Iris pigment epithelial cell (primary cell): ENCODE measurements around the gene RASSF4.

Source experiments
- DNase-seq: peaks from one replicate; pipeline ENCODE4 v3.0.0-alpha.2; 2011; ENCODE audit warnings: low read depth

The RASSF4 gene

DNA sequence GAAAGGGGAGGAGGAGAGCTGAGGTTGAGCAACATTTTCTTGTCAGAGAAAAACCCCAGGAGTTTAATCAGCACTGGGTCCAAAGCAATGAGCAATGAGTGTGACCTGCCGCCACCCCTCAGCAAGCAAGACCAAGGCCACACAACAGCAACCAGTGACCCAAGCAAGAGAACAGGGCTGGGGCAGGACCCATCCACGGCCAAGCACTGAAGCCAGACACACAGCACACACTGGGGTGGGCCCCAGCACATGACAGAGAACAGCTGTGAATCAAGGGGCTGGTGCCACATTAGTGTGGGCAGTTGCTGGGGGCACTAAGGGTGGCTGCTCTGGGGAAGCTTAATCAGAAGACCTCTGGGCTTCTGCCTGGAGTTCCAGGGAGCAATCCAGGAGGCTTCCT lies 32.2 kb upstream of the RASSF4 start:
- DNase-seq = peak; percentile 79

DNA sequence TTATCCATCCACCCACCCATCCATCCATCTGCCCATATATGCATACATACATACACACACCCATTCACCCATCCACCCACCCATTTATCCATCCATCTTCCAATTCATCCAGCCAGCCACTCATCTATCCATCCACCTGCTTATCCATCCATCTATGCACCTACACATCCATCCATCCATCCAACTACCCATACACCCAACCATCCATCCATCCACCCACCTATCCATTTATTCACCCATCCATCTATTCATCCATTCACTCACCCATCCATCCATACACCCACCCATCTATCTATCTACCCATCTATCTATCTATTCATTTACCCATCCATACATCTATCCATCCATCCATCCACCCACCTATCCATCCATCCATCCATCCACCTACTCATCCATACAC lies 31.1 kb upstream of the RASSF4 start:
- no peak for DNase-seq

DNA sequence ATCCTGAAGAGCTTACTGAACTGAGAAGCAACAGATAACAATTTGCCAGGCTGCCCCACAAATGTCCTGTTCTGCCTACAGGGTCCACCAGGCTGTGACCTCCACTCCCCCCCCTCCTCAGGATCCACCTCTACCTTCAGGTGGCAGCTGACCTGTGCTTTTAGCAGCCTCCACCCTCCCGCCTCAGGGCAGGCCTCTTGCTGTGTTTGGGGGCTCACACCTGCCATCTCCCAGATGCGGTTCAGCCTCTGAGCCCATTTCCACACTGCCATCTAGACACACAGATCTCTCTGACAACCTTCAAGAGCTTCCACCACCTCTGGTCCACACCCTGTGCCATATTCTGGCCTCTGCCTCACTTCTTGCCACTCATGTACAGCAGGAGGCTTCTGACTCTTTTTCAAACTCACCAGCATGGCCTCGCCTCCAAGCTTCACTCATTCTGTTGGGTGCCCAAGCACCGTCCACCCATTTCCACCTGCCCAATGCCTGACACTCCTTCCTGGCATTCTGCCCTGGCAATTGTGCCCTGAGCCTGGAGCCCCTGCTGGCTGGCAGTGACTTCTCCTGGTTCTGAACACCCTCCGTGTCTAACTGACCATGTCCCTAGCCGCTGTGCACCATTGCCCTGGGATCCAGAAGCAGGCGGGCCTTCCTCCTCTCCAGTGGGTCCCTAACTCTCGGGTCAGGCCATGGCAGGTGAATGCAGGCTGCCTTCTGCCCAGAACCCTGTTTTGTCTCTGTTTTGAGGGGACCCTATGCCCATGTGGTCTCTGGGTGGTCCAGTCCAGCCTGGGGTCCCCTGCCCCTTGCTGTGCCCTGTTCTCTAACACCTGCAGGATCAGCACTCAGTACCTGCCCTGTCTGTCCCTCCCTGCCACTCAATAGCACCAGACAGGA lies 30.0 kb upstream of the RASSF4 start:
- DNase-seq = no peak

DNA sequence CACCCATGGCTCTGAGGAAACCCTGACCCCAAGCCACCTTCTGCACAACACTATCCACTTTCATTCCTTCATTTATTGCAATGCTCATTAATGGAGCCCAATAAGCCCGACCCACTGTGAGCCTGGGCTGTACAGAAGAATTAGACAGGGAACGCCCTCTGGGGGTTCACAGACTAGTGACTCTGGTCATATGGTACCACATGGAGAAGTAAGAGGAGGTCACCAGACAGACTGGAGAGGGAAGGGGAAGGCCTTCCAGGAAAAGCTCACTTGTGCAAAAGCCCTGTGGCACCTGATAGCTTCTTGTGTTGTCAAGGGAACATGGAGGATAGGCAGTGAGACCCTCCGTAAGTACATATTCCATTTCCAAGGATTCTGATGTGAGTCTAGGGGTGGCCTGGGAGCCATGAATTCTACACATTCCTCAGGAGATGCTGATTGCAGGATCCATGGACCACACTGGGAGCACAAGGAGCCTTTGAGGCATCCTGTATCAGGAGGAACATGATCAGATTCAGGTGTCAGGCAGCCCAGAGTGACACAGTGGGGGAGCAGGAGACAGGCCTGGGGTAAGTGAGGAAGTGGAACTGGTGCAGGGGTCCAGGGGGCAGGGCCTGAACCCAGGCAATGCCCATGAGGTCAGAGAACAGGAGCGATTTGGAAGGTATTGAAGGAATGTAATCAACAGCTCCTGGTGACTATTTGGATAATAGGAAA lies 28.5 kb upstream of the RASSF4 start:
- DNase-seq = no peak

DNA sequence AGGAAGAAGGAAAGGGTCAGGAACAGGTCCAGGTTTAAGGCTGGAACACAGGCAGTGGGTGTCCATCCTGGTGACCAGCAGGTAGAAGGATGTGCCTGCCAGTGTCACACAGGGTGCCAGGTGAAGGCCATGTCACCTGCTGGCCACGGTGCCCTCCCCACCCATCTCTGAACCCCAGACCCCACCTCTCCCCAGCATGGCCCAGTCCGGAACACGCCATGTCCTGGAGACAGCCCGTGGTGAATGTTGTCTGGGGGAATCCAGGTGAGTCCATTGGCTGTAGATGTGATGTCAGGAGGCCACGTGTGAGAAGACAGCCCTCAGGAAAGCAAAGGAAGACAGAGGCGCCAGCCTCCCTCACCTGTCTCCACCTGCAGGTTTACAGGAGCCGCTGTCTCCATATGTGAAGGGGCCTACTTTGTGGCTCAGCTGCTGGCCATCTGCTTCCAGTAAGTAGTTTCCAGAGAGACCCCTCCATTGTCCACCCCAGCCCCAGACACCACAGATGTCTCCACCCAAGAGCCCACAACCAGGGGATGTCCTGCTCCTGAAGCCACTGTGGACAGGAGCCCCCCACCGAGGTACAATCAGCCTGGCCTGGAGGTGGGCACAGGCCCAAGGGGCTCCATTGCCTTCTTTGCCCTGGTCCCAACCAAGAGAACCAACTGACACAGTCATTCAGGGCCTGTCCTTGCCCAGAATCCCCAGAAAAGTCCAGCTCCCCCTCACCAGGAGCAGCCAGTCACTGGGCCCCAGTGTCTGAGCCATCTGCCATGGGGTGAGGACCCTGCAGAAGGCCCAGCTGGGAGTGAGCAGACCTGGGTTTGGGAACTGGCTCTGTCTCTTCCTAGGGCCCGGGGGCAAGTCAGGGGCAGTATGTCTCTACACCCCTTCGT lies 27.7 kb upstream of the RASSF4 start:
- no peak for DNase-seq

DNA sequence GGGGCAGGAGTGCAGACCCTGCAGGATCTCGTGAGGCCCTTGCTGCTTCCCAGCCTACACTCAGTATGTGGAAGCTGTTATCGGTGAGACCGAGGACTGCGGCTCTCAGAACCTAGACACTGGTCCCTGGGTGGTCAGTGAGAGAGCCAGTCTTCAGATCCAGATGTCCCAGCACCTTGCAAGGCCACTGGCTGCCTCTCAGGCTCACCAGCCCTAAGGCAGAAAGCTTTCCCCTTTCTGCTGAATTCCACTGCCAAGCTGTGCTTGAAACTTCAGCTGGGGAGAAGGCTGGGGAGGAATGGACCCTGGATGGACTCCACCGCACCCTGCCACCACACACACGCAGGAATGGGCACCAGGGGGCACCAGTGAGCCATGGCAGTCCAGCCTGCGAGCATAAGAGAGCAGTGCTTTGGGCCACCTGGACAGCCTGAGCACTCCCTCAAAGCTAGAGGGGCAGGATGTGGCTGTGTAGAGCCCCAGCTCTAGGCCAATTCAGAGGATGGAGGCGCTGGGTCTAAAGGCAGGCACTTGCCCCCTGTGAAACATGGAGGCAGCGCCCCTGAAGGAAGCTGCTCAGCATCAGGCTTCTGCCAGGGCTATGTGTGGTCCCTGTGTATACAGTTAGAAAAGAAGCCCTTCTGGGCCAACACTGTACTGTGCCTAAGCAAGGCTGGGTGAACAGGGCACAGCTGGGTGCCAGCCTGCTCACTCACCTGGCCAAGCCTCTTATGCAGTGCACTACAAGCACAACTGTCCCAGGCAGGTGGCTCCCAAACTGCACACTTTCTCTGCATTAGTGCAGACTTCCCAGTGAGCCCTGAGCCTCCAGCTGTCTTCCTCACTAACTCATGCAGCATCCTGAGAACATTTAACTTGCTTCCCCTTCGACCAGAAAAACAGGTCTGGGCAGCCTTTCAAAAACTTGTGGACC lies 26.8 kb upstream of the RASSF4 start:
- DNase-seq = peak; percentile 74

DNA sequence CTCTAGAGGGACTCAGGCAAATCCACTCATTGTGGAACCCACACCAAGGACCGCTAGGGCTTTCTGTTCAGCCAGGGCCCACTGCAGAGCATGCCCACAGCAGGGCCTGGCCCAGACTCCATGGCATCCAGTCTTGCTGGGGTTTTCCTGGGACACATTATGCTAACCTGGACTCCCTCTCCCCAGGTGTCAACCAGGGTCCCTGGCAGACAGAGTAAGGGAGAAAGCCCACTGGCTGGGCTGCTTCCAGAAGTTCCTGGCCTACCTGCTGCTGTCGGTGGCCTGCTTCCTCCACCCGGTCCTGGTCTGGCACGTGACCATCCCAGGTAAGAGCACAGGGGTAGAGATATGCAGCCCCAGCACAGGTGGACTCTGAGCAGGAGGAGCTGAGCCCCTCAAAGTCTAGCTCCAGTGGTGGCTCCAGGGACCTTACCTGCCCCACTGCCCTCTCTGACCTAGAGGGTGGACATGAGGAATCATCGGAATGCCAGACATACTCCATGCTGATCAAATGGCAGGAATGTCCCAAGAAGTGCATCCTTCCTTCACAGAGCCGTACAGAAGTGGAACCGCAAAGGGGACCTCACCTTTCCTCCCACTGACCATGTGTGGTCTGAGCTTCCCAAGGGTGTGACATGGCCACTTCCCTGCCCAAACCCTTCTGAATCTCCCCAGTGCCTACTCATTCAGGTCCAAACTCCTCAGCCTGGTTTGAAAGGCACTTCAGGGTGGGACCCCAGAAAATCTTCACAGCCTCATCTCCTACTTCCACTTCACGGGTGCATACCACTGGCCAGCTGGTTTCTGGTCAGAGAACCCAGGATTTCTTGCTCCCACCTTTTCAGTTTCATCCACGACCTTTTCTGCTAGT lies 25.9 kb upstream of the RASSF4 start:
- no peak for DNase-seq

DNA sequence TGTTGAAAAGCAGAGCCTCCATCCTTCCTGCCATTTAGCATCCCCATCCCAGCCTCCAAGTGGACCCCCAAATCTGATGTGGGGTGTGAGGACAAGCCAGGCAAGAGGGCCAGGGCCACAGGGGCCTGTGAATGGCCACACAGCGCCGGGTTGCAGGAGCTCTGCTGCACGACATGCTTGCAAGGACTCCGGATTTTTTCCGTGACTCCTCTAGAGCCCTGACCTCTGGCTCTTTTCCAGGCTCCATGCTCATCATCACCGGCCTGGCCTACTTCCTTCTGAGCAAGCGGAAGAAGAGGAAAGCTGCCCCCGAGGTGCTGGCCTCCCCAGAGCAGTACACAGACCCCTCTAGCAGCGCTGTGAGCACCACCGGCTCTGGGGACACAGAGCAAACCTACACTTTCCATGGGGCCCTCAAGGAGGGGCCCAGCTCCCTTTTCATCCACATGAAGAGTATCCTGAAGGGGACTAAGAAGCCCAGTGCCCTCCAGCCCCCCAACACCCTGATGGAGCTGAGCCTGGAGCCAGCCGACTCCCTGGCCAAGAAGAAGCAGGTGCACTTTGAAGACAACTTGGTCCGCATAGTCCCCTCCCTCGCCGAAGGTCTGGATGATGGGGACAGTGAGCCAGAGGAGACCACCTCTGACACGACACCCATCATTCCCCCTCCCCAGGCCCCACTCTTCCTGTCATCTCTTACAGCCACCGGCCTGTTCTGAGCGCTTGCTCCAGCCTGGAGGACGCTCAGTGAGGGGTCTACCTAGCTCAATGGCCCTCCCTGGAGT lies 25.0 kb upstream of the RASSF4 start:
- DNase-seq = no peak

DNA sequence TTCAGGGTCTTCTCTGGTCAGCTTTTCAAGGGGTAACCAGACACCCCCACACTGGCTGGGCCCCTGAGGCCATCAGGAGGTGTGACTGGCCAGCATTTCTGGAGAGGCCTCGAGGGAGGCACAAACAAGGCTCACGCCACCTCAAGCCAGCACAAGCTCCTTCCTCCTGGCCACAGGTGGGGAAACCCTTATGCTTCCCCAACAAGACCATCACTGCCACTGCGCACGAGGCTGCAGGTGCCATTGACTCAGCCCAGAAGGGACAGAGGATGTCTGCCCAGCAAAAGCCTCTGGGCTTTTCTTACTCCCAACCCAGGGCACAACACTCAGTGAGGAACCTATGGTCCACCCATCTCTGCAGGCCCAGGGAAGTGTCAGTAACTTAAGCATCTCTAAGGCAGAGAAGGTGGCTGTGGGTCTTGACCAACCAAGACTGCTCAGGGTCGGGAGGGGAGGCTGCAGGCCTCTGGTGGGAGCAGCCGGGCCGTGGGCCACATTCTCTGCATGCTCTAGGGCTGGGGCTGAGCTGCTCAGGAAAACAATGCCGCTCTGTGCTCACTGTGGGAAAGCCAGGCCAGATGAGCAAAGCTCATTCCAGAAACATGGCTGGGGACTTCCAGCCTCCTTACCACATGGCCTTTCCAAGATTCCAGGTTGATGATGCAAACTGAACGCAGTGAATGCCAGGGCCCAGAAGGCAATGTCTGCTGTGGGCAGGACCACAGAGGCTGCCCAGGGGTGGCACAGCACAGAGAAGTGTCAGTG lies 24.2 kb upstream of the RASSF4 start:
- DNase-seq = peak; percentile 74

DNA sequence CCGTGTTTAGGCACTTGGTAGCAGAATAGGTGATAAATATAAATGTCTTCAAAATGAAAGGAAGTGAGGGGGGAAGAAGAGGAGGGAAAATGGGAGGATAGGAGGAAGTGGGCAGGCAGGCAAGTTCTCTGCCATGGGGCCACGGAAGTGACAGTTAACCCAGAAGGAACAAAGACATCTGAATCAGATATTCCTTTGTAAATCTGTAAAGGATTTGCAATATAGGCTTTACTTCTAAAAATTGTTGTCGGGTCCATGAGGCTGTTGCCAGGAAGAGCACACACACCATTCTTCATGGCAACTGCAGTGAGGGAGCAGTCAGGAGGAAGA lies 23.7 kb upstream of the RASSF4 start:
- no peak for DNase-seq

DNA sequence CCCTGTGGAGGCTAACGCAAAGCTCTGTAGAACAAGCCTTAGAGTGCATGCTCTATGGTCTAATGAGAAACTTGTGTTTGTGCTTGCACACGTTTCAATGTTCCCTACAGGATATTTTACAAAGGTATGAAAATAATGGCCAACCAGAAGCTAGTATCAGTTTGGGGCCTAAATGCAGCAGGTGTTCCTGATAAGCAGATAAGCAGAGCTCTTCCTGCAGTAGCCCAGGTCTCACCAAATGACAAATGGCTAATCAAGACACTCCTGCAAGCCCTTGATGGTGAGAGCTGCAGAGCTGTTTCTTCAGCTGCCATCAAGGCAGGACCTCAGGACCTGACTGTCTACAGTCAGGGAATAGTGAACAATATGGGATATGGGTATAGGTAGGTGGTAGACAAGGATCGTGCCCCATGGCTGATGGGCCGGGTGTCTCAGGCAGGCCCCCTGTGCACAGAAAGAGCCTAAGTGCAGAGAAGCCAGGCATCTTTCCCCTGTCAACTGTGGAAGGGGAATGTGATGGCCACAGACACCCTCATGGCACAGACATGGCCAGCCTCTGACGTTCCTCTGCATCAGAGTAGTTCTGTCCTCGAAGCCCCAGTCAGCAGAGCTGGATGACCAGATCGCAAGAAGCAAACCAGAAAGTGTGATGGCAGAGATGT lies 23.2 kb upstream of the RASSF4 start:
- DNase-seq = no peak

DNA sequence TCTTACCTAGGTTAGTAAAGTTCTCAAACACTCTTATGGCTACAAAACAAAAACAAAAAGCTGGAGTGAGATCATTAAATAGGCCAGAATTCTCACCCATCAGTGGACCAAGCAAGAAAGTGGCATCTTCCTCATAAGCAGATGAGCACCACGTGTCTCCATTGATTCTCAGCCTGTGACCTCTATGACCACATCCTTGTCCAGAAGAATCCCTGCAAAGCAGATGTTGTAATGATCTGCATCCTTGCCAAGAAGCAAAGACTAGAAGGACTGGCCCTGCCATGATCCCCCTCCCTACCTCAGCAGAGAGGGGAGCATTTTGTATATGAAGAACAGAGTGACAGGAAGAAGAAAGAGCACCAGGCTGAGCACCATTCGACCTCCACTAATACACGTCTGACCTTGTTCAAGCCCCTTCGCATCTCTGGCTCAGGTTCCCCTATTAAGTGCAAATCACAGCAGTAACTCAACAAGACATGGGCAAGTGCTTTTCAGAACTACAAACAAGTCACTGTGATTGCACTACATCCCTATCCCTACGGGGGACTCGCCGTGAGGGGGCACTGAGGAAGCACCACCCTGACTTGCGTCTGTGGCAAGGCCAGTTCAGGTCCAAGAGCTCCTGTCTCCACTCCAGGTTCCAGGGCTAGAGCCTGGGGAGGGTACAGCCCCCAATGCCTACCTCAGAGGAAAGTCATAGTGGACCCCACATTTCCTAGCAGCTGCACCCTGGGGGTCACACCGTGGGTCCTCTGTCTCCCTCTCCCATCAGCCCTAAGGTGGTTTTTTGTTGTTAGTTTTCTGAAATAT lies 22.2 kb upstream of the RASSF4 start:
- peak; percentile 59 for DNase-seq

DNA sequence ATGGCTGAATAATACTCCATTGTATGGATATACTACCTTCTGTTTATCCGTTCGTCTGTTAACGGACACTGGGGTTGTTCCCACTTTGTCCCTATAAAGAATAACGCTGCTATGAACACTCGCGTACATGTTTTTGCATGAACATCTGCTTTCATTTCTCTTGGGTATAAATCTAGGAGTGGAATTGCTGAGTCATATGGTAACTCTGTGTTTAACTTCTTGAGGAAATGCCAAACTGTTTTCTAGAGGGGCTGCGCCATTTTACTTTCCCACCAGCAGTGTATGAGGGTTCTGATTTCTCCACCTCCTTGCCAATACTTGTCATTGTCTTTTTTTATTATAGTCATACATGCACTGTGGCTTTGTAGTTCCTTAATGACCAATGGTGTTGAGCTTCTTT lies 20.6 kb upstream of the RASSF4 start:
- DNase-seq = peak; percentile 23

DNA sequence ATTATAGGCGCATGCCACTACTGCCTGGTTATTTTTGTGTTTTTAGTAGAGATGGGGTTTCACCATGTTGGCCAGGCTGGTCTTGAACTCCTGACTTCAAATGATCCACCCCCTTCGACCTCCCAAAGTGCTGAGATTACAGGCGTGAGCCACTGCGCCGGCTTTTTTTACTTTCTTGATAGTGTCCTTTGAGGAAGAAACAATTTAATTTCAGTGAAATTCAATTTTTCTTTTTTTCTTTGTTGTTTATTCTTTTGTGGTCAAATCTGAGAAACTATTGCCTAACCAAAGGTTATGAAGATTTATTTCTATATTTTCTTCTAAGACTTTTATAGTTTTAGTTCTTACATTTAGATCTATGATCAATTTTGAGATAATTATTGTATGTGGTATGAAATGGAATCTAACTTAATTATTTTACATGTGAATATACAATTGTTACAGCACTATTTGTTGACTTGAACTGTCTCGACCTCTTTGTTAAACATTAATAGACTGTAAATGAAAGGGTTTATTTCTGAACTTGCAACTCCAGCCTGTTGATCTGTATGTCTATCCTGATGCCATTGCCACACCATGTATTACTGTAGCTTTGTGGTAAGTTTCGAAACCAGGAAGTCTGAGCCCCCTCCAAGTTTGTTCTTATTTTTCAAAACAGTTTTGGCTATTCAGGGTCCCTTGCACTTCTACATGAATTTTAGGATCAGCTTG lies 19.8 kb upstream of the RASSF4 start:
- DNase-seq = peak; percentile 77

DNA sequence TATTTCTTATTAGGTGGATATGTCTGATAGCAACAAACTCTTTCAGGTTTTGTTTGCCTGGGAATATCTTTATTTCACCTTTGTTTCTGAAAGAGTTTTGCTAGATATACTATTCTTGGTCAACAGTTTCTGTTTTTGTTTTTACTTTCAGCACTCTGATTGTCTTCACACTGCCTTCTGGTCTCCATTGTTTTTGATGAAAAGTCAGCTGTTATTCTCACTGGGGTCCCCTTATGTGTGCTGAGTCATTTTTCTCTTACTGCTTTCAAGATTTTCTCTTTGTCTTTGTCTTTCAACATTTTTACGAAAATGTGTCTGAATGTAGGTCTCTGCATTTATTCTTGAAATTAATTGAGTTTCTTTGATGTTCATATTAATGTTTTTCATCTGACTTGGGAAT lies 15.2 kb upstream of the RASSF4 start:
- no peak for DNase-seq

DNA sequence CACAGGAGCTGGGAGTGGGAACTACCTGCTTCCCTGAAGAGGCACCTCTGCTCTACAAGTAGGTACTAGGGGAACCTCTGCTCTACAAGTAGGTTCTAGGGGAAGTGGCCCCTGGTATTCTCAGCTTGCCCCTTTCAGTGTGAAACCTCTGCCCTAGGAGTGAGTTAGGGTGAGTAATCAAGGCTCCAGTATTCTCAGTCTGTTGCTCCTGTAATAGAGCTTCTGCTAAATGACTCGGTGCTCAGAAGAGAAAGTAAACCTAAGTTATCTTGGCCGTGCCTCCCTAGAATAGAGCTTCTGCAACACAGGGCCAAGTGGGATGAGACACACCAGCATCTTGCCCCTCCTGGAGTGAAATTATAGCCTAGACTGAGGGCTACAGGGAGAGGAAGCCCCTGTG lies 13.4 kb upstream of the RASSF4 start:
- peak; percentile 59 for DNase-seq
